ENCODE data around the gene DOC2A.
A peak's percentile ranks its signal among the peaks of the same experiment; 100 is the strongest.
"Not testable (repeated sequence)": the region's sequence is repeated elsewhere in the genome, so short reads cannot be mapped to it uniquely, and the experiment has no call there.

DOC2A gene

GRCh38 chr16:29973384-29974246, 37.2 kb downstream of the DOC2A start, which contains the start of gene TAOK2:
Gene TAOK2, plus strand, starts transcription at chr16:29973868. Its CDS starts 3,905 bp downstream, at chr16:29977773.
- DNase-seq (ENCODE audit: low spot score): peak; percentile 99

DNA sequence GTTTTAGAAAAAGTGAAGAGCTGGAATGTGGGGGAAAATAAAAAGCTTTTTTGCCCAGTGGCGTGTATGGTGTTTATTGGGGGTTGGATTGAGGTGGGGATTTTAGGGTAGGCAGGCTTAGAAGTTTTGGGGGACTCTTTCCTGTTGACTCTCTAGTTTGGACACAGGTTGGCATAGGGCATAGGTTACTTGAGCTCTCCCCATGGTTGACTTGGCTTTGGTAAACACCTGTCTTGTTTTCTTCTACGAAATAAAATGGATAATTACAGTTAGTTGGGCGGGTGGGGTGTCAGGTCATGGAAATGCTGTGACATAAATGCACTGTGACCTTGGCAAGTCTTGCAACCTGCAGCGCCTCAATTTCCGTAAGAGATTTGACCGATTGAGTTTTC, 37.8 kb downstream of the DOC2A start:
- DNase-seq (ENCODE audit: low spot score): peak; percentile 41

GRCh38 chr16:29972500-29972899, 38.3 kb downstream of the DOC2A start:
- DNase-seq (ENCODE audit: low spot score): no peak

GRCh38 chr16:29971304-29971703, 39.5 kb downstream of the DOC2A start:
- no peak for DNase-seq (ENCODE audit: low spot score)

GRCh38 chr16:29968205-29968604, 42.6 kb downstream of the DOC2A start:
- DNase-seq (ENCODE audit: low spot score): no peak

DNA sequence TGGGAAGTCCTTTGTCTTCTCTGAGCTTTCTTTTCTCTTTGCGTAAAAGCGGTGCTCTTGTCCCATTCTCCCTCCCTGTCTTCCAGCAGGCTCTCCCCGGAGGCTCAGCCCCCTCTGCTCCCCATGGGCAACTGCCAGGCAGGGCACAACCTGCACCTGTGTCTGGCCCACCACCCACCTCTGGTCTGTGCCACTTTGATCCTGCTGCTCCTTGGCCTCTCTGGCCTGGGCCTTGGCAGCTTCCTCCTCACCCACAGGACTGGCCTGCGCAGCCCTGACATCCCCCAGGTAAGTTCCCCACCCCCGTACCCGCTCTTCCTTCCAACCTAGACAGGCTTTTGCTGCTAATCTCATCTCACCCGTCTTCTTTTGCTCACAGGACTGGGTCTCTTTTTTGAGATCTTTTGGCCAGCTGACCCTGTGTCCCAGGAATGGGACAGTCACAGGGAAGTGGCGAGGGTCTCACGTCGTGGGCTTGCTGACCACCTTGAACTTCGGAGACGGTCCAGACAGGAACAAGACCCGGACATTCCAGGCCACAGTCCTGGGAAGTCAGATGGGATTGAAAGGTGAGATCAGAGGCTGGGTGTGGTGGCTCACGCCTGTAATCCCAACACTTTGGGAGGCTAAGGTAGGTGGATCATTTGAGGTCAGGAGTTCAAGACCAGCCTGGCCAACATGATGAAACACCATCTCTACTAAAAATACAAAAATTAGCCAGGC, 47.6 kb downstream of the DOC2A start:
- no peak for DNase-seq (ENCODE audit: low spot score)

DNA sequence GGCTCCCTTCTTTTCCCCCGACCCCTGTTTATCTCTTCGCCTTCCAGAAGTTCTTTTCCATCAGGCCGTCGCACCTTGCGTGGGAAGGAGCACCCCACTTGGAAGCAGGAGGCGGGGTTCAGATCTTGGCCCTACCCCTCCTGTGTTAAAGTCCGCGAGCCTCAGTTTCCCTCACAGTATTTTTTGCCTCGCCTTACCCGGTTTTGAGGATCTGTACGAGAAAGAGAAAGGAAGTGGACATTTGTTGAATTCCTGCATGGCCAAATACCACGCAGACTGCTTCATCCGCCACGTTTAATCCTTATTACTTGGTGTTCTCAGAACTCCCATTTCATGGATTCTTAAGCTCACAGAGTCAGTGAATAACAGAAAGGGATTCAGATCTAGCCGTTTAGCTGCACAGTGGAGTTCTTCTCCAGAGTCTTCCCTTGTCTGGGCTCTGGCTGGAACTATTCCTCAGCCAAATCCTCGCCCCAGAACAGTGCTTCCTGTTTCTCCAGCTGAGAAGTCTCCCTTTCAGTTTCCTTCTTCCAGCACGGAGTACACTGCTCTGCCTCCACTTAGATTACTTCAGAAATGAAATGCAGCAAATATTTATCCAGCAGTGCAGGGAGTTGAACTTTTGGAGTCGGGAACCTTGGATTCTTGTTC, 48.4 kb downstream of the DOC2A start:
- no peak for DNase-seq (ENCODE audit: low spot score)

DNA sequence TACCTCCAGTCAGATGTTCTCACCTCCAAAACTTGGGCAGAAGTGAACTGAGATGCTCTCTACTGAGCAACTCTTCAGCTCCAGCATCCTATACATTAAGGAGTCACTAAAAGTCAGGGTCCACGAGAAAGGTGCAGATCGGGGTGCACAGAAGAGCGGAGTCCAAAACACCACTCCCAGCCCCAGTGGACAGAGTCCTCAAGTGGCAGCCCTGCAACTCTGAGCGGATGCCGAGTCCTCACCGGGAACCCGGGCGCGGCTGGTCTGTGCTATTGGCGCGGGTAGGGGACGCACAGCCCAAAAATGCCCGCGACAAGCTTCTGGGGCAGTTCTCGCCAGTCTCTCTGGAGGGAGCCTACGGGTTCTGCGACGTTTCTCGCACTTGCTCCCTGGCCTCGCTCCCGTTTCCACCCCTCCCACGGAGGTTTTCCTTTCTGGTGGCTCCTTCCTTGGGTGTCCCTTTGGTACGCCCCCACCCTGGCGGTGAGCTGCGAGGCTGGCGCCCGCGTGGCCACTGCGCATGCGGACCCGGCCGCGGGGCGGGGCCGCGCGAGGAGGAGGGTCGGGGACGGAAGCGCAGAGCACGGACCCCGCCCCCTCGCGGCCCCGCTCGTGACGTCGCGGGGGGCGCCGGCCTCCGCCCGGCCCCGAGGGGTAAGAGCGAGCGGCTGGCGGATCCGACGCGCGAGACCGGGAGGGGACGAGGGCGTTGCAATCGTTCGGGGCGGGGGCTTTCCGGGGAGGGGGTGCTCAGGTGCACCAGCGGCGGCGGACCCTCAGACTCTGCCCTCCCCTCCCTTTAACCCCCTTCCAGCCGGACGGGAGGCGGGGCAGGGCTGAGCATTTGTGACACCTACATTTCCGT, 49.1 kb downstream of the DOC2A start, which contains the start of gene TMEM219:
Gene TMEM219, plus strand, starts transcription at position 601 of the 865 bp plus-strand sequence. CDS start 1,065 bp downstream, outside the sequence.
- DNase-seq (ENCODE audit: low spot score): peak; percentile 94

- DNase-seq (ENCODE audit: low spot score): no peak
Measured at GRCh38 chr16:29961127-29961478, 49.7 kb downstream of the DOC2A start.

- DNase-seq (ENCODE audit: low spot score): not testable (repeated sequence)
Measured at GRCh38 chr16:29959821-29960220, 51.0 kb downstream of the DOC2A start.

DNA sequence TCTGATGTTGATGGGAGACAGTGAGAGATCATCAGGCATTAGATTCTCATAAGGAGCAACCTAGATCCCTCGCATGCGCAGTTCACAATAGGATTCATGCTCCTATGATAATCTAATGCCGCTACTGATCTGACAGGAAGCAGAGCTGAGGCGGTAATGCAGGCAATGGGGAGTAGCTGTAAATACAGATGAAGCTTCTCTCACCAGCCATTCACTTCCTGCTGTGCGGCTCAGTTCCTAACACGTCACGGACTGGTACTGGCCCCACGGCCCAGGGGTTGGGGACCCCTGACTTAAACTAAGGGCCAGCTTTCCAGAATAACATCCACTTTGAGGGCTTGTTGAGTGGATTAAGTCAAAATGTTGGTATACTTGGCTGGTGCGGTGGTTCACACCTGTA, 51.5 kb downstream of the DOC2A start:
- DNase-seq (ENCODE audit: low spot score): no peak

DNA sequence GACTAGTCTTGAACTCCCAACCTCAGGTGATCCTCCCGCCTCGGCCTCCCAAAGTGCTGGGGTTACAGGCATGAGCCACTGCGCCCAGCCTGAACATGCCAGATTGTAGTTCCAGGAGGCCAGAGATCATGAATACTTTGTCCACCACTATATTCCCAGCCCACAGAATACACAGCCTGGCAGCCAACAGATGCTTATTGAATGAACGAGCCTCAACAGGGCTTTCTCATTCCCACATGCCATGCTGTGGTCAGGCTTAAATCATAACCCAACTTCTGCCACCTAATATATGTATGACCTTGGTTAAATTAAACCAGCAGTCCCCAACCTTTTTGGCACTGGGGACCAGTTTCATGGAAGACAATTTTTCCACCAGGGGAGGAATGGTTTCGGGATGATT, 52.1 kb downstream of the DOC2A start:
- no peak for DNase-seq (ENCODE audit: low spot score)
